Limb (tissue), 2 donors: Measurements from ENCODE around the gene CCNA1.
A peak's percentile ranks its signal among the peaks of the same experiment; 100 is the strongest.

ENCODE experiments used
- DNase-seq, 2 donors: peaks; one replicate each; pipeline ENCODE4 v3.0.0-alpha.2; 2016; ENCODE audit errors: extremely low spot score in 2 of 2

CCNA1 gene

DNA sequence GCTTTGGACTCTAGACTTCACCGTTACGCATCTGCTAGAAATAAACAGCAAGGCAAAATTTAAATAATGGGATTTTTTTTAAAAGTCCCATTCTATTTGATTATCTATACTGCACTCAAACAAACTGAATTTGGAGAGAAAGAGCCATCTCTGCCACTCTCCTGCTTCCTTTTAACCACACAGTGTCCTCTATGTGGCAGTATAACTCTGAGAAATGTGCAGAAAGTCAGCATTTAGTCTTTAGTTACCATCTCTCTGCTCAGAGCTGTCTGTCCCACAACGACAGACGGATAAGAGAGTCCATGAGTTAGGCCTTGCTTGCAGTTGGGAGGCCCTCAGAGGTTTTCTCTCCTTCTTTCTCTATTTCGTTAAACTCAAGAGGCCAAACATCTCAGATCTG is 21.2 kb downstream of the CCNA1 start:
- DNase-seq, result peak in 1 of 2 donors; percentile 64

GRCh38 chr13:36454121-36454520 is 21.8 kb downstream of the CCNA1 start:
- no peak for DNase-seq

- DNase-seq, result no peak
These were observed 22.7 kb downstream of the CCNA1 start for GRCh38 chr13:36454987-36455386.

- DNase-seq, result no peak
These were observed 24.3 kb downstream of the CCNA1 start for GRCh38 chr13:36456577-36456976.

GRCh38 chr13:36461506-36461905 is 29.2 kb downstream of the CCNA1 start:
- no peak for DNase-seq

GRCh38 chr13:36475468-36475867 is 43.2 kb downstream of the CCNA1 start:
- DNase-seq, result no peak

DNA sequence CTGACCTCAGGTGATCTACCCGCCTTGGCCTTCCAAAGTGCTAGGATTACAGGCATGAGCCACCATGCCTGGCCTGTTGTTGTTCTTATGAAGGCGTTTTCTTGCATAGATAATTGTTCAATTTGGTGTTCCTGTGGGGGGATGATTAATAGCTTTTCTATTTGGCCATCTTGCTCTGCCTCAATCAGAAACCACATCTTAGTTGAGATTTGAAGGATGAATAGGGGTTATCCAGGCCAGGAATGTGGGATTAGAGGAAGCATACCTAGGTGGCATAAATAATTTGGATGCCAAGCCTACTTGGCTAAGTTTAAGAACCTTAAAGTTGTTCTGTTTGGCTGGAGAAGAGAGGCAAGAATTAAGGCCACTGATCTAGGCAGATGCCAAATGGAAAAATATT is 44.4 kb downstream of the CCNA1 start:
- no peak for DNase-seq

DNA sequence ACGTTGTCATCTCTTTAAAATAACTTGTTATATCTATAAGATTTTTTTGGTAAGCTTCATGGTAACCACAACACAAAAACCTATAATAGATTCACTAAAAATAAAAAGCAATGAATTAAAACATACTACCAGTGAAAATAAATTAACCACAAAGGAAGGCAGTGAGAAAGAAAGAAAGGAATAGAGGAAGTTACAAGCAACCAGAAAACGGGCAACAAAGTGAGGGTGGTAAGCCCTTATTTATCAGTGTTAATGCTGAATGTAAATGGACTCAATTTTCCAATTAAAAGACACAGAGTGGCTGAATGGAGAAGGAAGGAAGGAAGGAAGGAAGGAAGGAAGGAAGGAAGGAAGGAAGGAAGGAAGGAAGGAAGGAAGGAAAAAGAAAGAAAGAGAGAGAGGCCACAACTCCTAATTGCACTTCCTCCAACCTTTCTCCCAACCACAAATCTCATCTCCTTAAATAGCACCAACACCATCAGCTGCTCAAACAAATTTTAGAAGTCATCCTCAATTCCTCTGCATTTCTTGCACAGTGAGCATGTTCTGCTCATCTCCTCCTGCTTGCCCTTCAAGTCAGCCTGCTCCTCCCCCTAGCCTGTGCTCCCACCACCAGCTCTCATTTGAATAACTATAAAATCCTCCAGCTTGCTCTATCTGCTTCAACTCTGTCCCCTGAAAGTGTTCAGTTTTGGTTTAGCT is 48.6 kb downstream of the CCNA1 start:
- no peak for DNase-seq

- DNase-seq, result no peak
These were observed 57.8 kb downstream of the CCNA1 start for GRCh38 chr13:36490055-36490454.
